ENCODE data around the gene NFIB.

DNA sequence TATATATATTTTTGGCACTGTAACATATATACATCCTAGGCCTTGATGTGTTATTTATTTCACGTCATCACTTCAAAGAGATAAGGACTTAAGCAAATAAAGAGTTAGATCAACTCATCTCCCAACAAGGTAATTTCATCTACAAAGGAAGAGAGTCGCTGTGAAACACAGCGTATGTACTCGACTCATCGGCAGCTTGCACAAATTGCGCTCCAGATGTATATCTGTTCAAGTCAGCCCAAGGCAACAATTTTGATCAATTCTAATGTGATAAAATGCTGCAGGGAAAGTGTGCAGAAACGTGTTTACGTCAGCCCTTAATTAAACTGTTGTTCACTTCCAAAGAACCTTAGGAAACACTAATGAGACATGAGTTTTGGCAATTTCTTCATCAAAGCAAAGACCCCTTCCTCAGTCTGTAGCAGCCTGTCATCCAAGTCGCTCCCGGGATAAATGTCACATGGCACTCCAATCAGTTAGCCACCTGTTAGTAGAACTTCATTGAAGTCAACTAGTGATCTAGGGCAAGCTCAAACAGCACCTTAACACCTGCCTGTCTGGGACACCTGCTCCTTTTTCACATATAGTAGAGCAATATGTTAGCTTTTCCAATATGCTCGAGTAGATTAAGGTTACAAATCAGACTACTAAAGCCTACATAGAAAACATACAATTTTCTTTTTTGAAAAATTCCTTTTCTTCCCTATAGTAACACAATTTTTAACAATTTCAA is 182.4 kb downstream of the NFIB start:
- no peak for TF ChIP-seq CTCF (IDR thresholded peaks at IDR 0.05)
- TF ChIP-seq POLR2AphosphoS5 (IDR thresholded peaks at IDR 0.05) = no peak

Data from gastroesophageal sphincter (tissue), 3 donors.